ENCODE results near the gene MRPS2.
"Not testable (repeated sequence)": the region's sequence is repeated elsewhere in the genome, so short reads cannot be mapped to it uniquely, and the experiment has no call there.

MRPS2 gene

GRCh38 chr9:135523521-135524129, 23.1 kb downstream of the MRPS2 start:
- H3K4me3 ChIP-seq (ENCODE audit: control insufficient read depth, low read depth, low read length): no peak overlapping the region
- DNase-seq (ENCODE audit: low read depth): no peak
- no peak for TF ChIP-seq CTCF (IDR thresholded peaks at IDR 0.05; ENCODE audit: control insufficient read depth, insufficient read depth, low read depth, low read length, missing control alignments)

- no peak for TF ChIP-seq CTCF (IDR thresholded peaks at IDR 0.05; ENCODE audit: control insufficient read depth, insufficient read depth, low read depth, low read length, missing control alignments)
- H3K4me3 ChIP-seq (ENCODE audit: control insufficient read depth, low read depth, low read length): no peak overlapping the region
- DNase-seq (ENCODE audit: low read depth): no peak
These were observed 23.8 kb downstream of the MRPS2 start for GRCh38 chr9:135524130-135524861.

- no peak for TF ChIP-seq CTCF (IDR thresholded peaks at IDR 0.05; ENCODE audit: control insufficient read depth, insufficient read depth, low read depth, low read length, missing control alignments)
- H3K4me3 ChIP-seq (ENCODE audit: control insufficient read depth, low read depth, low read length): no peak overlapping the region
- no peak for DNase-seq (ENCODE audit: low read depth)
These were observed 25.0 kb downstream of the MRPS2 start for GRCh38 chr9:135525241-135526088.

GRCh38 chr9:135526089-135526729, 25.7 kb downstream of the MRPS2 start:
- TF ChIP-seq CTCF (IDR thresholded peaks at IDR 0.05; ENCODE audit: control insufficient read depth, insufficient read depth, low read depth, low read length, missing control alignments): no peak

GRCh38 chr9:135526730-135527571, 26.5 kb downstream of the MRPS2 start:
- H3K4me3 ChIP-seq (ENCODE audit: control insufficient read depth, low read depth, low read length): no peak overlapping the region
- DNase-seq (ENCODE audit: low read depth): no peak

More at GRCh38 chr9:135526089-135526729, 25.7 kb downstream of the MRPS2 start:
- no peak overlapping the region for H3K4me3 ChIP-seq (ENCODE audit: control insufficient read depth, low read depth, low read length)
- no peak for DNase-seq (ENCODE audit: low read depth)

GRCh38 chr9:135528842-135529435, 28.5 kb downstream of the MRPS2 start:
- not testable (repeated sequence) for H3K4me3 ChIP-seq (ENCODE audit: control insufficient read depth, low read depth, low read length); DNase-seq (ENCODE audit: low read depth)

More at GRCh38 chr9:135526730-135527571, 26.5 kb downstream of the MRPS2 start:
- TF ChIP-seq CTCF (IDR thresholded peaks at IDR 0.05; ENCODE audit: control insufficient read depth, insufficient read depth, low read depth, low read length, missing control alignments): no peak

All from AG09309 (cell line).